Breast epithelium (tissue), 4 donors: ENCODE results near the gene TVP23B. TPM values are rescaled to one million over a fixed set of nuclear protein-coding genes. Genes with fewer than 3 reads are reported as not detected.
"Not testable (repeated sequence)": the region's sequence is repeated elsewhere in the genome, so short reads cannot be mapped to it uniquely, and the experiment has no call there.

Experiments
- DNase-seq, 2 donors: peaks; one replicate each; pipeline ENCODE4 v3.0.0-alpha.2; 2019; ENCODE audit warnings: low spot score in 2 of 2
- H3K27ac ChIP-seq, 2 donors: fragments of 200-600 bp; sonication (generic) in 1 of 2; one replicate each; pipeline ENCODE4 v1.5.1; 2016 to 2019; ENCODE audit warnings: mild to moderate bottlenecking in 1 of 2
- H3K27me3 ChIP-seq, 2 donors: fragments of 200-600 bp; sonication (generic) in 1 of 2; one replicate each; pipeline versions ENCODE4 v1.5.1 to v1.6.0; 2017 to 2019; ENCODE audit warnings: control low read depth in 1 of 2, mild to moderate bottlenecking in 1 of 2
- H3K36me3 ChIP-seq: fragments of 200-600 bp; one replicate; pipeline ENCODE4 v1.5.1; 2019
- H3K4me1 ChIP-seq, 2 donors: fragments of 200-600 bp; sonication (generic); one replicate each; pipeline ENCODE4 v1.5.1; 2016 to 2019; ENCODE audit warnings: control low read depth in 1 of 2
- H3K4me3 ChIP-seq, 3 donors: fragments of 200-600 bp; sonication (generic); 1 replicate in 2 of 3; 2 replicates in 1 of 3; pipeline ENCODE4 v1.5.1; 2016 to 2019; ENCODE audit warnings: mild to moderate bottlenecking in 3 of 3, moderate library complexity in 2 of 3
- H3K9me3 ChIP-seq, 2 donors: fragments of 200-600 bp; sonication (generic) in 1 of 2; one replicate each; pipeline ENCODE4 v1.5.1; 2016 to 2019; ENCODE audit warnings: control low read depth in 1 of 2
- POLR2A ChIP-seq: fragments of 450-650 bp; IDR thresholded peaks from one replicate; pipeline ENCODE4 v1.6.1; 2016; ENCODE audit warnings: antibody characterized with exemption, mild to moderate bottlenecking, moderate library complexity
- POLR2AphosphoS5 ChIP-seq, 3 donors: sonication (generic); formaldehyde crosslinking; IDR thresholded peaks; one replicate each; pipeline ENCODE4 v1.6.1; 2017; ENCODE audit warnings: antibody characterized with exemption in 3 of 3
- intact Hi-C: fragments of 100-400 bp; cut with DNase I; formaldehyde crosslinking; loops from one replicate; pipeline ENCODE4 v1.15.1; 2023; ENCODE audit warnings: low total_unique reads
- total RNA-seq, 3 donors: library from RNA; depleted of rRNA; stranded (reverse); fragments of >200 nt; gene quantifications; one replicate each; pipeline ENCODE4 v1.1.0, GENCODE V29; 2016

TVP23B gene
- total RNA-seq: 10 to 100 TPM; 33.9 to 66.2 (median 54.4) TPM

- H3K4me1 ChIP-seq, H3K27me3 ChIP-seq, intact Hi-C loops, H3K36me3 ChIP-seq, H3K9me3 ChIP-seq: not testable (repeated sequence)
- DNase-seq: peak; percentile 97
- TF ChIP-seq POLR2A (peak; percentile 90), POLR2AphosphoS5 (IDR thresholded peaks at IDR 0.05) (peak; percentile 57 to 96 (median 89))
- Histone ChIP-seq H3K4me3 (peak within 1 kb of the TSS; percentile 50 to 73 (median 59)), H3K27ac (peak within 1 kb of the TSS; percentile 88)
Measured at GRCh38 chr17:18780991-18781718, at the start of gene TVP23B. Gene TVP23B, plus strand, starts transcription at chr17:18781183. Its CDS starts 111 bp downstream, at chr17:18781294.

- H3K27me3 ChIP-seq, DNase-seq, H3K9me3 ChIP-seq, H3K4me3 ChIP-seq, H3K4me1 ChIP-seq, H3K27ac ChIP-seq, intact Hi-C loops, H3K36me3 ChIP-seq: not testable (repeated sequence)
Measured at GRCh38 chr17:18732438-18732837, 48.5 kb upstream of the TVP23B start.

GRCh38 chr17:18733350-18733749 is 47.6 kb upstream of the TVP23B start:
- H3K27me3 ChIP-seq, H3K36me3 ChIP-seq, DNase-seq, intact Hi-C loops, H3K27ac ChIP-seq, H3K4me3 ChIP-seq, H3K9me3 ChIP-seq, H3K4me1 ChIP-seq: not testable (repeated sequence)

GRCh38 chr17:18739616-18740391 is 41.2 kb upstream of the TVP23B start:
- H3K9me3 ChIP-seq, DNase-seq, H3K4me1 ChIP-seq, H3K4me3 ChIP-seq, H3K27ac ChIP-seq, H3K27me3 ChIP-seq, intact Hi-C loops, H3K36me3 ChIP-seq: not testable (repeated sequence)

GRCh38 chr17:18741228-18741627 is 39.8 kb upstream of the TVP23B start:
- H3K27me3 ChIP-seq, H3K27ac ChIP-seq, H3K9me3 ChIP-seq, H3K4me3 ChIP-seq, H3K36me3 ChIP-seq, H3K4me1 ChIP-seq, intact Hi-C loops, DNase-seq: not testable (repeated sequence)

GRCh38 chr17:18743699-18744421 is 37.1 kb upstream of the TVP23B start, which contains the start of gene FBXW10:
Gene FBXW10, plus strand, starts transcription at chr17:18744054. Its CDS starts 191 bp downstream, at chr17:18744245.
- DNase-seq, H3K27me3 ChIP-seq, H3K4me1 ChIP-seq, H3K36me3 ChIP-seq, H3K9me3 ChIP-seq, intact Hi-C loops: not testable (repeated sequence)
- H3K27ac ChIP-seq: peak within 1 kb of the TSS in 1 of 2 donors; percentile 12
- H3K4me3 ChIP-seq: peak within 1 kb of the TSS in 1 of 3 donors; percentile 49

- intact Hi-C loops, H3K9me3 ChIP-seq, H3K4me1 ChIP-seq, H3K4me3 ChIP-seq, H3K36me3 ChIP-seq, H3K27ac ChIP-seq, H3K27me3 ChIP-seq, DNase-seq: not testable (repeated sequence)
Measured at GRCh38 chr17:18744726-18745125, 36.3 kb upstream of the TVP23B start.

- H3K27me3 ChIP-seq, H3K27ac ChIP-seq, H3K9me3 ChIP-seq, DNase-seq, H3K4me3 ChIP-seq, intact Hi-C loops, H3K4me1 ChIP-seq, H3K36me3 ChIP-seq: not testable (repeated sequence)
Measured at GRCh38 chr17:18746551-18746950, 34.4 kb upstream of the TVP23B start.

- H3K36me3 ChIP-seq, H3K27ac ChIP-seq, H3K4me3 ChIP-seq, H3K9me3 ChIP-seq, H3K4me1 ChIP-seq, intact Hi-C loops, H3K27me3 ChIP-seq, DNase-seq: not testable (repeated sequence)
Measured at GRCh38 chr17:18747501-18747900, 33.5 kb upstream of the TVP23B start.

GRCh38 chr17:18750242-18750641 is 30.7 kb upstream of the TVP23B start:
- H3K27ac ChIP-seq, H3K27me3 ChIP-seq, H3K4me3 ChIP-seq, DNase-seq, H3K9me3 ChIP-seq, intact Hi-C loops, H3K4me1 ChIP-seq, H3K36me3 ChIP-seq: not testable (repeated sequence)

GRCh38 chr17:18753829-18754409 is 27.1 kb upstream of the TVP23B start:
- H3K27ac ChIP-seq, H3K4me3 ChIP-seq, H3K27me3 ChIP-seq, H3K9me3 ChIP-seq, DNase-seq, intact Hi-C loops, H3K4me1 ChIP-seq, H3K36me3 ChIP-seq: not testable (repeated sequence)

- H3K36me3 ChIP-seq, H3K27ac ChIP-seq, intact Hi-C loops, H3K9me3 ChIP-seq, H3K27me3 ChIP-seq, DNase-seq, H3K4me3 ChIP-seq, H3K4me1 ChIP-seq: not testable (repeated sequence)
Measured at GRCh38 chr17:18755969-18756368, 25.0 kb upstream of the TVP23B start.
